GM19463 (cell line): Measurements from ENCODE around the gene C2CD4A.

ENCODE experiments used
- ATAC-seq: cut with Tn5 transposase; IDR thresholded peaks from one replicate; pipeline ENCODE4 v1.9.1; 2021; ENCODE audit warnings: mild to moderate bottlenecking, moderate library complexity; ENCODE audit not compliant: unreplicated experiment

C2CD4A gene

GRCh38 chr15:62059108-62059815, 7.5 kb upstream of the C2CD4A start:
- no peak for ATAC-seq

- ATAC-seq, result peak; percentile 71
Measured at GRCh38 chr15:62059816-62060112, 7.0 kb upstream of the C2CD4A start.

GRCh38 chr15:62060113-62060895, 6.5 kb upstream of the C2CD4A start, which contains the start of gene VPS13C:
TSS of gene VPS13C (minus strand) at chr15:62060447. CDS start at chr15:62060374, 73 bp downstream.
- peak; percentile 84 for ATAC-seq

- peak; percentile 0 for ATAC-seq
Measured at GRCh38 chr15:62060896-62061280, 5.9 kb upstream of the C2CD4A start.

- no peak for ATAC-seq
Measured at GRCh38 chr15:62063825-62064635, 2.7 kb upstream of the C2CD4A start.

GRCh38 chr15:62067448-62068044, 769 bp downstream of the C2CD4A start:
- ATAC-seq, result peak; percentile 39

GRCh38 chr15:62068071-62068809, 1.5 kb downstream of the C2CD4A start:
- ATAC-seq, result peak; percentile 38

GRCh38 chr15:62068810-62069167, 2.0 kb downstream of the C2CD4A start:
- no peak for ATAC-seq

- no peak for ATAC-seq
Measured at GRCh38 chr15:62069551-62069950, 2.8 kb downstream of the C2CD4A start.

- no peak for ATAC-seq
Measured at GRCh38 chr15:62071711-62072308, 5.0 kb downstream of the C2CD4A start.

- no peak for ATAC-seq
Measured at GRCh38 chr15:62075595-62076277, 9.0 kb downstream of the C2CD4A start.

- ATAC-seq, result no peak
Measured at GRCh38 chr15:62079594-62079993, 12.8 kb downstream of the C2CD4A start.

- no peak for ATAC-seq
Measured at GRCh38 chr15:62083194-62084154, 16.7 kb downstream of the C2CD4A start.

GRCh38 chr15:62085740-62086139, 19.0 kb downstream of the C2CD4A start:
- no peak for ATAC-seq

GRCh38 chr15:62087671-62088352, 21.0 kb downstream of the C2CD4A start:
- ATAC-seq, result no peak

- no peak for ATAC-seq
Measured at GRCh38 chr15:62088353-62088693, 21.5 kb downstream of the C2CD4A start.

GRCh38 chr15:62089616-62090015, 22.8 kb downstream of the C2CD4A start:
- ATAC-seq, result no peak

- no peak for ATAC-seq
Measured at GRCh38 chr15:62090988-62091387, 24.2 kb downstream of the C2CD4A start.
